ENCODE results near the gene FAM111A. TPM values are rescaled to one million over a fixed set of nuclear protein-coding genes. Genes with fewer than 3 reads are reported as not detected.

Gene FAM111A
- total RNA-seq, 1 experiment from 2014 or later, result 20.1 TPM

GRCh38 chr11:59119826-59120225 lies 22.8 kb upstream of the FAM111A start:
- Histone ChIP-seq H3T11ph (ENCODE audit: low read length) (no peak overlapping the region), H3K23ac (ENCODE audit: insufficient read length, low read depth, low read length) (no peak overlapping the region), H3K4ac (ENCODE audit: low read depth, low read length) (no peak overlapping the region), H3K79me2 (ENCODE audit: insufficient read depth, low read length) (no peaks in the 10 kb centered on the region), H3K23me2 (ENCODE audit: insufficient read length, low read depth, low read length, poor library complexity, severe bottlenecking) (no peaks in the 10 kb centered on the region), H3K9me3 (ENCODE audit: control insufficient read depth, low read depth, low read length) (peaks cover 27% of the 10 kb centered on the region), H2BK120ac (ENCODE audit: low read depth, low read length, poor library complexity, severe bottlenecking) (no peak overlapping the region), H2BK12ac (ENCODE audit: insufficient read length, low read depth, low read length) (no peak overlapping the region), H3K27ac (ENCODE audit: insufficient read length, low read depth, low read length) (no peak overlapping the region), H3K27me3 (ENCODE audit: insufficient read depth, low read length) (no peaks in the 10 kb centered on the region), H2BK5ac (ENCODE audit: insufficient read length, low read length) (no peak overlapping the region), H2AK5ac (ENCODE audit: insufficient read length, low read length) (no peak overlapping the region), H3K9ac (ENCODE audit: extremely low read depth, insufficient read length, low read length) (no peak overlapping the region), H2BK15ac (ENCODE audit: low read depth, low read length) (no peak overlapping the region), H3K4me1 (ENCODE audit: insufficient read depth, low read length) (no peaks in the 10 kb centered on the region), H3K79me1 (ENCODE audit: insufficient read depth, low read depth, low read length, poor library complexity, severe bottlenecking) (no peaks in the 10 kb centered on the region), H3K4me2 (ENCODE audit: insufficient read depth, insufficient read length, low read length) (no peak overlapping the region), H2AFZ (ENCODE audit: low read length) (no peak overlapping the region), H4K5ac (ENCODE audit: insufficient read length, low read depth, low read length) (no peak overlapping the region), H2BK20ac (ENCODE audit: low read depth, low read length, poor library complexity, severe bottlenecking) (no peak overlapping the region), H3K14ac (ENCODE audit: insufficient read depth, low read length) (no peak overlapping the region), H4K20me1 (ENCODE audit: control insufficient read depth, insufficient read depth, insufficient read length) (no peaks in the 10 kb centered on the region), H3K18ac (ENCODE audit: insufficient read length, low read depth, low read length) (no peak overlapping the region), H4K91ac (ENCODE audit: insufficient read length, low read depth, low read length) (no peak overlapping the region), H3K56ac (ENCODE audit: insufficient read length, low read depth, low read length) (no peak overlapping the region), H4K8ac (replicated peaks; ENCODE audit: insufficient read length, low read depth, low read length) (no peak overlapping the region)
- Mint-ChIP-seq H3K4me3 (no peak overlapping the region), H3K4me1 (no peaks in the 10 kb centered on the region), H3K36me3 (ENCODE audit: insufficient read depth in 1 of 3, low read depth in 3 of 3) (peaks cover 79 to 87% (median 83%) of the 10 kb centered on the region in 3 experiments), H3K9me3 (peaks cover 50 to 60% of the 10 kb centered on the region in 2 experiments), H3K27me3 (ENCODE audit: low read depth) (peaks cover under 1% of the 10 kb centered on the region; the same call in 1 of the 2 replicates), H3K27ac (no peak overlapping the region)
- TF ChIP-seq CTCF (conservative IDR thresholded peaks at IDR 0.05), result no peak
- no peak for DNase-seq
